Measurements from ENCODE around the gene CCR3.

Gene CCR3

DNA sequence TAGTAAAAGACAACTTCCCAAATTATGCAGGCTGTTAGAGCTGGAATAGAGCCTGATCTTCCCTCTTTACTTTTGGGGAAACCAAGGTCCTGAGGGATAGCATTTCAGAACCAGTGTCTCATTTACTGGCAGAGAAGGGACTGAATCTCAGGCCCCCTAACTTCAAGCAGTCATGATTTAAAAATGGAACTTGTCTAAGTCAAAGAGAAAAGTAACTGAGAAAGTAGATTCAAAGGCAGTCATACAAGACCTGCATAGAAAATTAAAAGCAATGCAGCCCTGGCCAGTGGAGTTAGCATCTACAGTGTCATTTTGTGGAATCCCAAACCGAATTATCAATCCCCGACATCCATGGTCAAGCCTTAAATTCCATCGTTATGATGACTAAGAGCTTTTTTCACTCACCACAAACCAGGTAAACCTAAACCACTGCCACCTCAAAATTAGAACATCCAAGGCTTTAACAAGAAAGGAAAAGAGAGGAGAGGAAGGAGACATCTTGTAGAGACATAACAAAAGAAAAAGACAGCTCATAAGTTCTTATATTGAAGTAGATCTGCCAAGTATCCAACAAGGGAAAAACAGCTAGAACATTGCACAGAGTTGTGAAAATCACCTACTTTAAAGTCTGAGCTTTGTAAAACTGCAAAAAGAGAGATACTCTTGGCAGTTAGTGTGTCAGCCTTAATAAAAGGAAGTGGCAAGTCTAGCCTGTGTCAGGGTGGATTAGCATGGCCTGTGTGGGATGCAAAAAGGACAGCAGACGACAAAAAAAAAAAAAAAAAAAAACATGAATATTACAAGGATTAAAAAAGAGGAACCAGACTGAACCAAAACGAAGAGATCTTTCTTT lies 57.6 kb downstream of the CCR3 start:
- DNase-seq, result no peak

DNA sequence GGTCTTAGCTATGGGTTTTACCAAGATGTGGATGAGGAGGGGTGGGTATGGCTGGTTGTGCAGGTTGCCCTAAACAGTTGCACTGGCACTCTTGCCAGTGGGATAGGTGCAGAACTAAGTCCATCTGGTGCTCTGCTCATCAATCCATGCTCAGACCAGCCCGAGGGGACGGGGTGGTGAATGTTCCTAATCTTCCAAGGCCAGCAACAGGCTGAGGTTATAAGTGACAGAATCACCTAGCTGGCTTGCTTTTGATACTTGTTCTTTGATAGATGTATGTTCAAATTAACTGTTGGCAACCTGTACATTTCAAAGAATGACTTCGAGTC lies 58.2 kb downstream of the CCR3 start:
- DNase-seq, result no peak

DNA sequence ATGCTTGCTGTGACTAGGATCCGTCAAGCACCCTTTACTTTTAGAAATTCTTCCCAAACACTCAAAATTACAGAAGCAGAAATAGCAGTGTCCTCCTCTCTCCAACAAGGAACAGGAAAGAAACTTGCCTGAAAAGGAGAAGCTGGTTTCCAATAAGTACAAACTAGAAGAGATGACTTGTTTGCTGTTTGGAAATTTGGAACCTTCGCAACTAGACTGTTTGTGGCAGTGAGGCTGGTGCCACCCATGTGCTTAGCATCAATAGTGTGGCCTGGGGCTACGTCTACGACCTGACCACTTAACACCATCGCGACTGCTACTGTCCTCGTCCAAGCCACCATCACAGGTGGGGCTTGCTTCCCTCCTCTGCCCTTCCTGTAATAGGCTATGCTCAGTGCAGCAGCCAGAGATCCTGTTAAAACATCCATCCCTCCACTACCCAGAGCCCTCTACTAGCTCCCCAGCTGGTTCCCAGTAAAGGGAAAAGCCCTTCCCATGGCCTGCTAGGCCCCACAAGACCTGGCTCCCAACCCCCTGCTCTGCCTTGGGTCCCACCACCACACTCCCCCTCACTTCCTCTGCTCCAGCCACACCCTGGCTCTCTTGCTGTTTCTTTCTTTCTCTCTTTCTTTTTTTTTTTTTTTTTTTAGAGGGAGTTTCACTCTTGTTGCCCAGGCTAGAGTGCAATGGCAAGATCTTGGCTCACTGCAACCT lies 59.0 kb downstream of the CCR3 start:
- no peak for DNase-seq

- DNase-seq, result no peak
Measured at GRCh38 chr3:46303240-46303639, 61.0 kb downstream of the CCR3 start.

GRCh38 chr3:46304739-46305138 lies 62.5 kb downstream of the CCR3 start:
- DNase-seq, result no peak

DNA sequence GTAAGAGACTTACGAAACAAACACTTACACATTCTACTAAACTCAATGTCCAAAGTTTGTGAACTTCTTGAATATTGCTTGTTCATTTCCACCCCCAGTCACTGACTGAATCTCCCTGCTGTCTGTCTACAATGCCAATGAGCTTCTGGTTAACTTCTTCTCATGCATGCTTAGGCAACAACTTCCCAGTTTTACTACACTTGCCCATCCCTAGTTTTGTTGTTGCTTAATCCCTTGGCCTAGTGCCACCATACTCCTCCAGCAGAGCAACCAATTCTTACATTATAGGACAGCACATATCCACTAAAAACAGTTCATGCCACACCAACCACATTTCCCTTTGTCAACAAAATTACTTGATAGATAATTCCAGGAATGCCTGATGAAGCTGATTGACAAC lies 70.7 kb downstream of the CCR3 start:
- no peak for DNase-seq

GRCh38 chr3:46314517-46314916 lies 72.3 kb downstream of the CCR3 start:
- DNase-seq, result no peak

DNA sequence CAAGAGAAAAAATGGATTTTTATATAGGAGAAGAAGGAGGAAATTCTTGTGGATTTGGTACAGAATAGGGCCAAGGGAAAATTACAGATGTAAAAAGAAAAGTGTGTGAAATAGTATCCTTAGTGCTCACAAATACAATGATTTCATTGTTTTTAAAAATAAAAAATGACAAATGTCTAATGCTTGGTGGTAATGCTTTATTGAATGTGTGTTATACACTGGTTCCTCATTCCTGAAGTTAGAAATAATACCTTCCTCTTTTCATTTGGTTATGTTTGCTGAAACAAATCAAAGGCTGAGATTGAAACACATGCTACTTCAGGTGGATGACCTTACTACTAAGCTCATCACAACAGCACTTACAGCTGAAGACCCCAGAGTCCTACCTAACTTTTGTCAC lies 73.9 kb downstream of the CCR3 start:
- DNase-seq, result no peak

All from DMS 273 treated with DMSO at 0.1 percent for 48 hours (cell line).